ENCODE results near the gene HNF1A.
A peak's percentile ranks its signal among the peaks of the same experiment; 100 is the strongest.
"Not testable (repeated sequence)": the region's sequence is repeated elsewhere in the genome, so short reads cannot be mapped to it uniquely, and the experiment has no call there.

HNF1A gene

DNA sequence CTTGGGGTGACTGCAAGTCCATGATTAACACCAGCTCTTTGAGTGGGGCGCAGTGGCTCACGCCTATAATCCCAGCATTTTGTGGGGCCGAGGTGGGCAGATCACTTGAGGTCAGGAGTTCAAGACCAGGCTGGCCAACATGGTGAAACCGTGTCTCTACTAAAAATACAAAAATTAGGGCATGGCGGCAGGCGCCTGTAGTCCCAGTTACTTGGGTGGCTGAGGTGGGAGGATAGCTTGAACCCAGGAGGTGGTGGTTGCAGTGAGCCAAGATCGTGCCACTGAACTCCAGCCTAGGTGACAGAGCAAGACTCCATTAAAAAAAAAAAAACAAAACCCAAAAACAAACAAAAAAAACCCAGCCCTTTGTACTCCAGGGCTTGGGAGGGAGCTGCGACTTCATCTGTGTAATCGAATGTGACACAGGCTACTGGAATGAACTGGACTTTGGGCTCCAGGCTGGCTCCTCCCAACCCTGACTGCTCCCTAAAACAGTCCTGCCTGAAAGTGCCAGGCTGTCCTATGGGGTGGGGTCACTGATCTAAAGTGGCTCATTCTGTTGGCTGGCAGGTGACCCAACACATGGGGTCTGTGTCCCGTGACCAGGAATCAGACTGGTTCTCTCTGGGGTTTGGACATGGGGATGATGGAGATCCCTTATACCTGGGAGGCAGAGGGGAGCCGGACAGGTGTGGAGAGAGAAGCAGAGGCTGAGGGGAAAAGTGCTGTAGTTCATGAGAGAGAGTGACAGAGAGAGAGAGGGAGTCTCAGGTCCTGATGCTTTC, 47.3 kb downstream of the HNF1A start:
- no peaks in the 10 kb centered on the region for H3K9me3 Mint-ChIP-seq (ENCODE audit: low read depth)
- no peaks in the 10 kb centered on the region for H3K27me3 Mint-ChIP-seq
- H3K27ac Mint-ChIP-seq, result no peak overlapping the region
- no peaks in the 10 kb centered on the region for H3K4me1 Mint-ChIP-seq (ENCODE audit: low read depth)
- H3K4me3 Mint-ChIP-seq, result no peak overlapping the region
- peaks cover 13% of the 10 kb centered on the region for H3K36me3 Mint-ChIP-seq

- Mint-ChIP-seq H3K4me3 (no peak overlapping the region), H3K36me3 (peaks cover 13% of the 10 kb centered on the region), H3K9me3 (ENCODE audit: low read depth) (no peaks in the 10 kb centered on the region), H3K4me1 (ENCODE audit: low read depth) (no peaks in the 10 kb centered on the region), H3K27me3 (no peaks in the 10 kb centered on the region), H3K27ac (no peak overlapping the region)
These were observed 48.1 kb downstream of the HNF1A start for GRCh38 chr12:121026274-121027045.

DNA sequence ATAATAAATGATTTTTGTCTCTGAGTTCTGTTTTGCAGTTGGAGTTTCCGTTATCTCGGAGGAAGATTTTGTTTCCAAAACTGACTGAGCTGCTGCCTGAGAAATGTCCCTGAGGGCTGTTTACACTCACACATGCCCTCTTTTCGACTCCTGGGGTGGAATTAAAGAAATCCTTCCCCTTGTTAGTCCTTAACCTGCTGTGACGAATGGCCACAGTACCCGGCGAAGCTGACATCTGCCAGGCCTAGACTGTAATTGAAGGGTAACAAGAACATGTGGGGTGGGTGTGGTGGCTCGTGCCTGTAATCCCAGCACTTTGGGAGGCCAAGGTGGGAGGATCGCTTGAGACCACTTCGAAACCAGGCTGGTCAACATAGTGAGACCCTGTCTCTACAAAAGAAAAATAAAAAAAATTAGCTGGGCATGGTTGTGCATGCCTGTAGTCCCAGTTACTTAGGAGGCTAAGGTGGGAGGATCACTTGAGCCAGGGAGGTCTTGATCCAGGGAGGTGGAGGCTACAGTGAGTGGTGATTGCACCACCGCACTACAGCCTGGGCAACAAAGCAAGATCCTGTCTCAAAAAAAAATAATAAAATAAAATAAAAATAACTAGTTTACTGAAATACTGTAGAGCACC, 52.4 kb downstream of the HNF1A start:
- no peaks in the 10 kb centered on the region for H3K27me3 Mint-ChIP-seq
- no peak overlapping the region for H3K4me3 Mint-ChIP-seq
- no peaks in the 10 kb centered on the region for H3K9me3 Mint-ChIP-seq (ENCODE audit: low read depth)
- H3K4me1 Mint-ChIP-seq (ENCODE audit: low read depth), result peaks cover 31% of the 10 kb centered on the region
- H3K27ac Mint-ChIP-seq, result no peak overlapping the region
- peaks cover 9% of the 10 kb centered on the region for H3K36me3 Mint-ChIP-seq

DNA sequence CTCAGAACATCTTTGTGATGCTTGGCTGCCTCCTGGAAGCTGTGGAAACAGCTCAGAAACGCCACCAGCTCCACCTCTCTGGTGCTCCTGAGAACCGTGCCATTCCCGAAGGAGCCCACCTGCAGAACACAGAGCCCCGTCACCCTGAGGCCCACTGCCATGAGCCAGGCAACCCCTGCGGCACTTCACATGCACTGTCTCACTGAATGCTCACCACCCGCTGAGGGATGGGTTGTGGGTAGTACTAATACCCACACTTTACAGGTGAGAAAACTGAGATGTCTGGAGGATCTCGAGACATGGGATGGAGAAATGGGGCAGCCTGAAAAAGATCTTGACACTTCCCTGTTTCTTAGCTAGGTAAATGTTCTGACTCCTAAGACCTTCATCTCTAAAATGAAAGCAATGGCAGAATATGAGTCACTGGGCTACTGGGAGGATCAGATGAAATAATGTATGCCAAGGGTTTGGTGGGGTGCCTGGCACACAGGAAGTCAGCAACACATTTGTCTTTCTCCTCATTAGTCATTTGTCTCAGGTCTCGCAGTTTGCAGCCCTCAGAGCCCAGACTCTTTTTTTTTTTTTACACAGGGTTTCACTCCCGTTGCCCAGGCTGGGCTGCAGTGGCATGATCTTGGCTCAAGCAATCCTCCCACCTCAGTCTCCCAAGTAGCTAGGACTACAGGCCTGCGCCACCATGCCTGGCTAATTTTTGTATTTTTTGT, 55.4 kb downstream of the HNF1A start:
- peak overlapping the region; percentile 86 for H3K27ac Mint-ChIP-seq

GRCh38 chr12:121034616-121035305, 56.4 kb downstream of the HNF1A start:
- peaks cover 63% of the 10 kb centered on the region for H3K4me1 Mint-ChIP-seq (ENCODE audit: low read depth)
- no peaks in the 10 kb centered on the region for H3K36me3 Mint-ChIP-seq
- no peaks in the 10 kb centered on the region for H3K27me3 Mint-ChIP-seq
- H3K27ac Mint-ChIP-seq, result peak overlapping the region; percentile 76
- H3K4me3 Mint-ChIP-seq, result peak overlapping the region; percentile 70
- no peaks in the 10 kb centered on the region for H3K9me3 Mint-ChIP-seq (ENCODE audit: low read depth)

More for the DNA sequence above, 55.4 kb downstream of the HNF1A start:
- Mint-ChIP-seq H3K9me3 (ENCODE audit: low read depth) (no peaks in the 10 kb centered on the region), H3K27me3 (no peaks in the 10 kb centered on the region), H3K4me1 (ENCODE audit: low read depth) (peaks cover 55% of the 10 kb centered on the region), H3K4me3 (peak overlapping the region; percentile 70), H3K36me3 (no peaks in the 10 kb centered on the region)

GRCh38 chr12:121036810-121037326, 58.5 kb downstream of the HNF1A start:
- Mint-ChIP-seq H3K27me3 (no peaks in the 10 kb centered on the region), H3K27ac (peak overlapping the region; percentile 59), H3K4me3 (peak overlapping the region; percentile 95), H3K36me3 (no peaks in the 10 kb centered on the region), H3K9me3 (ENCODE audit: low read depth) (no peaks in the 10 kb centered on the region), H3K4me1 (ENCODE audit: low read depth) (peaks cover 65% of the 10 kb centered on the region)

- Mint-ChIP-seq H3K27me3 (no peaks in the 10 kb centered on the region), H3K36me3 (no peaks in the 10 kb centered on the region), H3K4me1 (ENCODE audit: low read depth) (peaks cover 50% of the 10 kb centered on the region), H3K9me3 (ENCODE audit: low read depth) (no peaks in the 10 kb centered on the region), H3K4me3 (peak within 1 kb of the TSS; percentile 95), H3K27ac (peak within 1 kb of the TSS; percentile 92)
These were observed 60.7 kb downstream of the HNF1A start, which contains the start of gene OASL for GRCh38 chr12:121038861-121039668. TSS of gene OASL (minus strand) at chr12:121039246. CDS start at chr12:121038971, 275 bp downstream.

DNA sequence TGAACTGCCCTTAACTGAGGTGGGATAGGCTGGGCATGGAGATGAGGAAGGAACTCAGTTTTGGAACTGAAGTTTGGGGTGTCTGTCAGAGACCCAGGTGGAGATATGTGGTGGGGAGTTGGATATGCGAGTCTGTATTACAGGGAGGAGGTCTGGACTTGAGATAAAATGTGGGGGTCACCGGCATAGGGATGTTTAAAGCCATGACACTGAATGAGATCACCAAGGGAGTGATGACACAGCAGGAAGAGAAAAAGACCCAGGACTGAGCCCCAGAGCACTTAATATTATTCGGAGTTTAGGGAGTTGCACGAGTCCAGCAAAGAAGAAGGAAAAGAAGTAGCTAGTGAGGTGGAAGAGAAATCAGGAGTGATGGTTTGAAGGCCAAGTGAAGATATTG, 64.7 kb downstream of the HNF1A start:
- no peaks in the 10 kb centered on the region for H3K9me3 Mint-ChIP-seq (ENCODE audit: low read depth)
- no peaks in the 10 kb centered on the region for H3K36me3 Mint-ChIP-seq
- H3K27me3 Mint-ChIP-seq, result no peaks in the 10 kb centered on the region
- no peak overlapping the region for H3K27ac Mint-ChIP-seq
- no peak overlapping the region for H3K4me3 Mint-ChIP-seq
- peaks cover 19% of the 10 kb centered on the region for H3K4me1 Mint-ChIP-seq (ENCODE audit: low read depth)

GRCh38 chr12:121047400-121047799, 69.1 kb downstream of the HNF1A start:
- not testable (repeated sequence) for H3K27ac Mint-ChIP-seq; H3K27me3 Mint-ChIP-seq; H3K4me1 Mint-ChIP-seq (ENCODE audit: low read depth); H3K9me3 Mint-ChIP-seq (ENCODE audit: low read depth); H3K4me3 Mint-ChIP-seq; H3K36me3 Mint-ChIP-seq

- H3K9me3 Mint-ChIP-seq (ENCODE audit: low read depth), result no peaks in the 10 kb centered on the region
- H3K4me1 Mint-ChIP-seq (ENCODE audit: low read depth), result peaks cover 3% of the 10 kb centered on the region
- peak overlapping the region; percentile 77 for H3K4me3 Mint-ChIP-seq
- H3K27me3 Mint-ChIP-seq, result no peaks in the 10 kb centered on the region
- H3K27ac Mint-ChIP-seq, result no peak overlapping the region
- H3K36me3 Mint-ChIP-seq, result no peaks in the 10 kb centered on the region
These were observed 70.1 kb downstream of the HNF1A start for GRCh38 chr12:121048442-121048841.

DNA sequence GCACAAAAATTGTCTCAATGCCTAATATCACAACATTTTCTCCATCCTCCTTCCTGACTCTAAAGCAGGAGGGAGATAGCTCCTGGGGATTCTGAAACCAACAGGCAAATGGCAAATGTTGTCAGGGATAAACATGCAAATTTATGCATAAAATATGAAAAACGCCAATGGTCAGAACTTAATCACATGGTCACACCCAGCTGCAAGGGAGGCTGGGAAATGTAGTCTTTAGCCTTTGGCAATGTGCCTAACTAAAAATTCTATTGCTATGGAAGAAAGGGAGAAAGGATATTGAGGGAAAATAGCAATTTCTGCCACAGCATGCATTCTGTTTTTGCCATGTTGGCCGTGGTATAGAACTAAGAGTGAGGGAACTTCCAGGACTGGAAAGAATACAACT, 72.4 kb downstream of the HNF1A start:
- H3K4me1 Mint-ChIP-seq (ENCODE audit: low read depth), result no peaks in the 10 kb centered on the region
- H3K36me3 Mint-ChIP-seq, result no peaks in the 10 kb centered on the region
- H3K27me3 Mint-ChIP-seq, result no peaks in the 10 kb centered on the region
- H3K4me3 Mint-ChIP-seq, result no peak overlapping the region
- H3K9me3 Mint-ChIP-seq (ENCODE audit: low read depth), result no peaks in the 10 kb centered on the region
- H3K27ac Mint-ChIP-seq, result no peak overlapping the region

Measured in activated naive CD8-positive, alpha-beta T cell (primary cell).